ENCODE results near the gene DNM3. TPM values are rescaled to one million over a fixed set of nuclear protein-coding genes. Genes with fewer than 3 reads are reported as not detected.

Gene DNM3
- total and polyA plus RNA-seq, 2 of the 8 experiments (the other 6 are each of a cell fraction or from before 2014, with no cell fraction given): 2.0 to 8.5 TPM

GRCh38 chr1:171798765-171799164 is 42.5 kb upstream of the DNM3 start:
- ChIA-PET CTCF (ENCODE audit: partially characterized antibody) (interaction anchor here (0.7 to 16.4 kb wide), 18 partner anchors 9 to 292 kb away, joined by 3 to 694 read pairs (median 8); partner anchors contain the start of gene METTL13), POLR2A (ENCODE audit: partially characterized antibody) (interaction anchor here (0.7 to 0.9 kb wide), 2 partner anchors 9 to 17 kb away, joined by 3 to 4 read pairs; partner anchors contain the start of gene METTL13)
- peaks cover 16 to 40% (median 34%) of the 10 kb centered on the region in 4 experiments for H3K36me3 ChIP-seq (ENCODE audit: control insufficient read depth in 2 of 4, insufficient read depth in 4 of 4, low read length in 3 of 4)
- no peak overlapping the region for H3K27ac ChIP-seq (ENCODE audit: low read depth, low read length)
- H3K9ac ChIP-seq (replicated peaks in 1 of 4; ENCODE audit: extremely low read depth in 1 of 4, low read depth in 3 of 4, low read length in 3 of 4): no peak overlapping the region
- H2BK5ac ChIP-seq (ENCODE audit: low read depth, low read length): no peak overlapping the region
- H3K9me3 ChIP-seq (ENCODE audit: insufficient read depth in 2 of 2, low read depth in 1 of 2, low read length in 1 of 2): no peaks in the 10 kb centered on the region
- no peak overlapping the region for H3K4ac ChIP-seq (replicated peaks; ENCODE audit: insufficient read length, low read depth, low read length)
- no peak overlapping the region for H3K4me2 ChIP-seq (ENCODE audit: insufficient read depth in 1 of 2, low read depth in 2 of 2, low read length in 2 of 2)
- H3K18ac ChIP-seq (ENCODE audit: extremely low read depth, low read length): no peak overlapping the region
- no peaks in the 10 kb centered on the region for H3K27me3 ChIP-seq (replicated peaks in 1 of 4; ENCODE audit: control insufficient read depth in 3 of 4, extremely low read depth in 1 of 4, insufficient read depth in 3 of 4, low read length in 3 of 4)
- H3K23me2 ChIP-seq (ENCODE audit: low read depth, low read length): no peaks in the 10 kb centered on the region
- no peak for DNase-seq (ENCODE audit: low read depth in 1 of 2, low spot score in 2 of 2)
- H4K5ac ChIP-seq (ENCODE audit: insufficient read length, low read depth, low read length): no peak overlapping the region
- H2AFZ ChIP-seq (ENCODE audit: low read length): no peak overlapping the region
- no peaks in the 10 kb centered on the region for H3K79me2 ChIP-seq (ENCODE audit: control insufficient read depth in 1 of 2, insufficient read depth in 2 of 2, low read length in 2 of 2)
- no peak overlapping the region for H2BK120ac ChIP-seq (replicated peaks; ENCODE audit: low read depth, low read length)
- no peaks in the 10 kb centered on the region for H4K20me1 ChIP-seq (replicated peaks in 1 of 2; ENCODE audit: control insufficient read depth in 1 of 2, insufficient read depth in 2 of 2, low read length in 2 of 2)
- H3K79me1 ChIP-seq (ENCODE audit: low read depth, low read length): no peaks in the 10 kb centered on the region
- no peak overlapping the region for H2BK15ac ChIP-seq (ENCODE audit: low read length)
- FAIRE-seq: no peak
- WGBS, 2 experiments (ENCODE audit: extremely low coverage in 1 of 2, insufficient coverage in 1 of 2, insufficient read length in 1 of 2, insufficient replicate concordance in 2 of 2, low coverage in 1 of 2, low lambda C conversion rate in 2 of 2, missing lambda C conversion rate in 1 of 2): 87% methylated on average over 3 of the region's 3 CpGs; no CpG with 5 or more reads in 1 of the 2 experiments
- H4K8ac ChIP-seq (ENCODE audit: extremely low read depth, insufficient read depth, low read length): no peak overlapping the region
- H3K14ac ChIP-seq (ENCODE audit: insufficient read length): no peak overlapping the region
- no peak overlapping the region for H2AK5ac ChIP-seq (ENCODE audit: low read depth, low read length)
- no peak overlapping the region for H2BK20ac ChIP-seq (ENCODE audit: low read length)
- no peak overlapping the region for H3K23ac ChIP-seq (ENCODE audit: insufficient read length)
- peaks cover 0 to 11% (median 5%) of the 10 kb centered on the region in 4 experiments; a peak in 3 of 7 replicates for H3K4me1 ChIP-seq (replicated peaks in 1 of 4; ENCODE audit: control insufficient read depth in 3 of 4, insufficient read depth in 4 of 4, low read length in 3 of 4)
- no peak overlapping the region for H4K91ac ChIP-seq (replicated peaks; ENCODE audit: insufficient read length, low read length)
- no peak overlapping the region for H3K4me3 ChIP-seq (ENCODE audit: extremely low read depth in 1 of 4, insufficient read depth in 2 of 4, low read depth in 3 of 4, low read length in 4 of 4)
- no peak overlapping the region for H3K56ac ChIP-seq (replicated peaks; ENCODE audit: insufficient read length, low read depth, low read length)
- TF ChIP-seq RNF2 (IDR thresholded peaks at IDR 0.05; ENCODE audit: borderline replicate concordance, low read depth, low read length, missing control alignments, poor library complexity, severe bottlenecking): no peak
- TF ChIP-seq POU5F1 (IDR thresholded peaks at IDR 0.05; ENCODE audit: low read depth, low read length): no peak
- TF ChIP-seq TEAD4 (IDR thresholded peaks at IDR 0.05; ENCODE audit: low read depth, low read length): no peak
- no peak for TF ChIP-seq KDM1A (IDR thresholded peaks at IDR 0.05; ENCODE audit: borderline replicate concordance, low read length)
- no peak for TF ChIP-seq RBBP5 (IDR thresholded peaks at IDR 0.05; ENCODE audit: borderline replicate concordance, low read depth, low read length)
- TF ChIP-seq JUND (IDR thresholded peaks at IDR 0.05; ENCODE audit: low read length): no peak
- H2BK12ac ChIP-seq (ENCODE audit: low read depth, low read length): no peak overlapping the region

Measured in H1 (cell line).